Coronary artery (tissue), 2 donors: Measurements from ENCODE around the gene MTCL3.
A peak's percentile ranks its signal among the peaks of the same experiment; 100 is the strongest.

ENCODE experiments used
- DNase-seq: peaks from one replicate; pipeline ENCODE4 v3.0.0-alpha.2; 2017; ENCODE audit warnings: low spot score
- H3K27ac ChIP-seq, 2 donors: fragments of 200-600 bp; sonication (generic); one replicate each; pipeline ENCODE4 v1.5.1; 2016 to 2019
- H3K4me3 ChIP-seq: fragments of 200-600 bp; sonication (generic); 2 replicates; pipeline ENCODE4 v1.5.1; 2016; ENCODE audit warnings: mild to moderate bottlenecking, moderate library complexity
- CTCF ChIP-seq: fragments of 200-600 bp; sonication (generic); IDR thresholded peaks from one replicate; pipeline ENCODE4 v1.5.1; 2019; ENCODE audit warnings: antibody characterized with exemption

MTCL3 gene

GRCh38 chr6:127522714-127523113 lies 3.6 kb upstream of the MTCL3 start:
- no peak for TF ChIP-seq CTCF
- Histone ChIP-seq H3K27ac (no peak overlapping the region), H3K4me3 (no peak overlapping the region)
- DNase-seq: no peak

DNA sequence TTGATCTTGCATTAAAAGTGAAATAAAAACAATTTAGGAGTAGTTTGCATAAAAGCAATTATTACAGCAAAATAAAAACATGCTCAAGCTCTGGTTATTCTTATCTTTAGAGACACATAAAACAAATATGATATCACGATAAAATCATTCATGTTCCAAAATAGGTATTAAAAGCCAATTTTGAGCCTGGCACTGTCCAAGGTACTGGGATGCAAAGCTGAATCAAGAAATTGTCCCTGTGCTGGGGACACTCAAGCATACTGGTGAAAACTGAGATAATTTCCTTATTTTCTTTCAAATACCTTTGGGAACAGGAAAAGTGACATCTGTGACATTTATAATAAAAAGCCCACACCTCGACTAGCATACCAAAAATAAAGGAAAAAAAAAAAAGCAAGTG lies 931 bp upstream of the MTCL3 start:
- no peak for TF ChIP-seq CTCF
- DNase-seq: no peak
- Histone ChIP-seq H3K4me3 (no peak overlapping the region), H3K27ac (no peak overlapping the region)

- no peak for TF ChIP-seq CTCF
- Histone ChIP-seq H3K4me3 (peak overlapping the region; percentile 17), H3K27ac (no peak overlapping the region)
- no peak for DNase-seq
These were observed 292 bp upstream of the MTCL3 start for GRCh38 chr6:127519469-127519785.

- no peak for TF ChIP-seq CTCF
- Histone ChIP-seq H3K4me3 (peak overlapping the region; percentile 17), H3K27ac (no peak overlapping the region)
- no peak for DNase-seq
These were observed 885 bp downstream of the MTCL3 start for GRCh38 chr6:127518191-127518709.

GRCh38 chr6:127517693-127518092 lies 1.4 kb downstream of the MTCL3 start:
- H3K4me3 ChIP-seq: no peak overlapping the region
- H3K27ac ChIP-seq: no peak overlapping the region
- no peak for TF ChIP-seq CTCF

DNA sequence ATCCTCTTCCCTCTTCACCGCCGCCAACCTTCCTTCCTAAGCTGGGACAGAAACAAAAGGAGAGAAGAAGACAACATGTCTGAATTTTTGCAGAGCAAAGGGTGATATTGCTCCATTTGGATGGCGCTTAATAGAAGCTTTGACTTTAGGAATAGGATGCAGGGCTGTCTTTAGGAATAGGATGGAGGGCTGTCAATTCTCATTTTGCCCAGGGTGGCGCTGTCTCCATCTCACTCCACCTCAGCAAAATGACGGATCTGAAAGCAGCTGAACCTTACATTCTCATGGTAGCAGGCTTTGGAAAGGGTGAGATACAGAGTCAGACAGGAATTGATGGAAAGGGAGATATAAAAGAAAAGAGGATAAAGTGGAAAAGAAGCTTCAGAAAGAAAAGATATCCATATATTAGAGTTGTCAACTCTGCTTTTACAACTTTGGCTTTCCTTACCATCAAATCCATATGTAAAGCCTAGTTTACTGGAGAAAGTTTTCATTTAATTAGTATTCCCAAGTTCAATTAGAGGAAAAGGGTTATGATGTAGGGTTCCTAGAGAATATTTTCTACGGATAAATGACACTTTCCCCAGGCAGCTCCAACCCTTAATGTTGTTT lies 2.4 kb downstream of the MTCL3 start:
- DNase-seq: no peak

More at GRCh38 chr6:127517693-127518092, 1.4 kb downstream of the MTCL3 start:
- DNase-seq: no peak

More for the DNA sequence above, 2.4 kb downstream of the MTCL3 start:
- H3K4me3 ChIP-seq: peak overlapping the region; percentile 82
- TF ChIP-seq CTCF: peak; percentile 29
- H3K27ac ChIP-seq: no peak overlapping the region
